ENCODE results near the gene MYO5B.

MYO5B gene

DNA sequence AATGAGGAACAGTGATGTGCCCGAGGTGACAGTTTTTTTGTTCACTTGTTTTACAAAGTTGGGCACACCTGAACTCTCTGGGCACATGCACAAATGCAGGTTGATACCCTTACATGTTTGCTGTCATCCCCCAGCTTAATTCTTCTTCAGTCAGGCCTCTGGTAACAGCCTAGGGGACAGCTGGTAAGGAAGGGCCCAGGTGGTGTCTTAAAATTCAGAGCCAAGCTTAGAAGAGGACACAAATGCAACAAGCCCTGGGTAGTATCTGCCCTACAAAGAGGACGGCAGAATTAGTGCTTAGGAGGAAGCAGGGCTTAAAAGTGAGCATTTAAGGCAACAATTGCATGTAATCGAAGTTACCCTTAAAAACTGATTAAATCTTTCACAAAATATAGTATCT, 209.7 kb downstream of the MYO5B start:
- TF ChIP-seq, protein P1, sequence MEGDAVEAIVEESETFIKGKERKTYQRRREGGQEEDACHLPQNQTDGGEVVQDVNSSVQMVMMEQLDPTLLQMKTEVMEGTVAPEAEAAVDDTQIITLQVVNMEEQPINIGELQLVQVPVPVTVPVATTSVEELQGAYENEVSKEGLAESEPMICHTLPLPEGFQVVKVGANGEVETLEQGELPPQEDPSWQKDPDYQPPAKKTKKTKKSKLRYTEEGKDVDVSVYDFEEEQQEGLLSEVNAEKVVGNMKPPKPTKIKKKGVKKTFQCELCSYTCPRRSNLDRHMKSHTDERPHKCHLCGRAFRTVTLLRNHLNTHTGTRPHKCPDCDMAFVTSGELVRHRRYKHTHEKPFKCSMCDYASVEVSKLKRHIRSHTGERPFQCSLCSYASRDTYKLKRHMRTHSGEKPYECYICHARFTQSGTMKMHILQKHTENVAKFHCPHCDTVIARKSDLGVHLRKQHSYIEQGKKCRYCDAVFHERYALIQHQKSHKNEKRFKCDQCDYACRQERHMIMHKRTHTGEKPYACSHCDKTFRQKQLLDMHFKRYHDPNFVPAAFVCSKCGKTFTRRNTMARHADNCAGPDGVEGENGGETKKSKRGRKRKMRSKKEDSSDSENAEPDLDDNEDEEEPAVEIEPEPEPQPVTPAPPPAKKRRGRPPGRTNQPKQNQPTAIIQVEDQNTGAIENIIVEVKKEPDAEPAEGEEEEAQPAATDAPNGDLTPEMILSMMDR (IDR thresholded peaks at IDR 0.05; ENCODE audit: control insufficient read depth, insufficient read depth, low read depth, low read length, missing control alignments), result no peak
- no peak for DNase-seq (ENCODE audit: low read depth)
- H3K4me3 ChIP-seq (ENCODE audit: control insufficient read depth, low read depth, low read length), result no peak overlapping the region

DNA sequence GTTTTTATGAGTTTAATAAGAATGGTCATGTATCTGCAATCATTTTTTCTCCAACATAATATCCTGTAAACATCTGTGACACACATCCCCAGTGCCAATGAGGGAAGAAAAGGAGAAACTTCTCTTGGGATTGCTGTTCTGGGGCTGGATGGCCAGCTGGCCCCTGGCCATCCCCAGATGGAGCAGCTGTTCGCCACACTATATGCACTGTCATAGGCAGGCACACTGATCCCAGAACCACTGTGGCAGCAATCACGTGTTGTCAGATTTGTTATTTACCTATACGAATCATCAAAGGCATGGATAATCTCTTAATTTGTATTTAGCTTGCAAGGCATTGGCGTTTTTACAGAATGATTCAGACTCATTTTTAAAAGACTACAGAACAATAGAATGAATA, 214.1 kb downstream of the MYO5B start:
- TF ChIP-seq, protein P1 (IDR thresholded peaks at IDR 0.05; ENCODE audit: control insufficient read depth, insufficient read depth, low read depth, low read length, missing control alignments), result no peak
- no peak overlapping the region for H3K4me3 ChIP-seq (ENCODE audit: control insufficient read depth, low read depth, low read length)
- no peak for DNase-seq (ENCODE audit: low read depth)

DNA sequence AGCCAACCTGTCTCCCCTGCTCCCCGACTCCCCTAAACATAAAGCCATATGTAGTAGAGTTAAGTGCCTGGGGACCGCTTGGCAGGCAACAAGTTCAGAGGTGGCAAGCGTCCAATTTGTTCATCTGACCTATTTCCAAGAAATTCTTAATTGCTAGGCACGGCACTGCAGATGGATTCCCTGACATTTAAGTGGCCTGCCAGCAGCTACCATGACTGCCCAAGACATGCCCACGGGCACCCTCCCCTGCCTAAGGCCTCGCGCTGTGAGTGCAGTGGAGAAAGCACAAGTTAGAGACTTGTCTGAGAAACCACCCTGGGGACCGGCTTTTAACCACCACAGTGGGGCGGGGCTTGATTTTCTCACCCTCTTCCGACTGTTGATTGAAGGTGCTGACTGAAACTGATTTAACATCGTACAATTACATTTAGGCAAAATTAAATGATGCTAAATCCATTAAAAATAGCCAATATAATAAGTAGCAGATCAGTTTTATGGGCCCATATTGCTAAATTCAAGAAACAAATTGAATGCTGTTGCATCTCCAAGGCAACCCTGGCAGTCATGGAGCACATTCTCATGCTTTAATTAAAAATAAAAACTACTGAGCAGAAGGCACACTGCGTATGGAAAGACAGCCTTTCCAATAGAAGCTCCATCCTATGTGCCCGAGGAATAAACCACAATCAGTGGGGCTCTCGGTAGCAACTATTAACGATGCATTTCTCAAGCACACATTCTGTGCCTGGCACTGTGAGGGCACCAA, 218.0 kb downstream of the MYO5B start:
- TF ChIP-seq, protein P1 (IDR thresholded peaks at IDR 0.05; ENCODE audit: control insufficient read depth, insufficient read depth, low read depth, low read length, missing control alignments), result no peak
- no peak for DNase-seq (ENCODE audit: low read depth)

DNA sequence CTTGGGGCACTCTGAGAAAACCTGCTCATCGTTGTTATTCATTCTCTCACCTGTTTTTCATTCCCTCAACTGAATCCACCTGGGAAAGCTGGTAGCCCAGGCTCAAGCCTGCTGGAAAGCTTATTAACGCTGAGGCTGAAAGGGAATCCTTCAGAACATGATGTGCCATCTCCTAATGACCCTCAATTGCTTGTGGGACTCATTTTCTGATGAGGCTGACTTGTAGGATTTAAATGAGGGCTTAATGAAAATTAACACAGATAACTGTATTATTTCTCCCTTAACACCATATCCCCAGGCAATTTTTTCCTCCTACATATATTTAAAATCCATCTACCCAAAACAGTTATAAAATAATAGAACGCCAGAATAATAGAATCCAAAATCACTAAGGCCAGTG, 218.9 kb downstream of the MYO5B start:
- TF ChIP-seq, protein P1 (IDR thresholded peaks at IDR 0.05; ENCODE audit: control insufficient read depth, insufficient read depth, low read depth, low read length, missing control alignments), result no peak
- DNase-seq (ENCODE audit: low read depth), result no peak
- H3K4me3 ChIP-seq (ENCODE audit: control insufficient read depth, low read depth, low read length), result no peak overlapping the region

More for the DNA sequence above, 218.0 kb downstream of the MYO5B start:
- no peak overlapping the region for H3K4me3 ChIP-seq (ENCODE audit: control insufficient read depth, low read depth, low read length)

DNA sequence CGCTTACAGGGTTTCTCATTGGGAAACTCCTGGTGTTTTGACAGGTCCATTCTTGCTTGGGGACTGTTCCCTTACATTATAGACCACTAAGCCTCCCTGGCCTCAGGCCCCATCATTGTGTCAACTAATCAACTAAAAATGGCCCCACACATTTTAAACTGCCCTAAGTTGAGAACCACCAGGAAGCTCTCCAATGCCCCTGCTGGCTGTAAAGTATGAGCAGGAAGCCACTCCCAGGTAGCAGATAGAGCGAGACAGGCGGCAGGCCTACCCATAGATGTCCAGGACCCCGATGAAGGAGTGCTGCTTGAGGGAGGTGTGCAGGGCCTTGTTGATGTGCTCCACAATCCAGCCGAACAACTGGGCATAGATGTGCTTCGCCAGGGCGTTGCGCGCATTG, 220.9 kb downstream of the MYO5B start:
- DNase-seq (ENCODE audit: low read depth), result no peak
- TF ChIP-seq, protein P1 (IDR thresholded peaks at IDR 0.05; ENCODE audit: control insufficient read depth, insufficient read depth, low read depth, low read length, missing control alignments), result no peak

DNA sequence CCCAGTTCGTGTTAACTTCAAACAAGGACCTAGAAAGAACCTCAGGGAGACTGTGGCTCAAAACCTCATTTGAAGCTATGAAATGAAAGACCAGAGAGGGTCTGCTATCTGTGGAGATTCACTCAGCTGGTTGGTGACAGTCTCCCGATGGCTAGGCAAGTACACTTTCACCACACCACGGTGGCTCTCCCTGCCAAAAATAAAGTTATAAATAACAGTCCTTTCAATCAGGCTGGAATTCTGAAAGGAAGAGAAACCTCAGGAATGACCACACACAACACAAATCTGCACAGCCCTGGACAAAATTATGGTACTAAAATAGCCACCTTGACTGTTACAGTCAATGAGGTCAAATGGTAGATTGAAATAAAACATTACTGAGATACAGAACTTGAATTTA, 221.4 kb downstream of the MYO5B start:
- no peak overlapping the region for H3K4me3 ChIP-seq (ENCODE audit: control insufficient read depth, low read depth, low read length)
- TF ChIP-seq, protein P1 (IDR thresholded peaks at IDR 0.05; ENCODE audit: control insufficient read depth, insufficient read depth, low read depth, low read length, missing control alignments), result no peak
- DNase-seq (ENCODE audit: low read depth), result no peak

More for the DNA sequence above, 220.9 kb downstream of the MYO5B start:
- H3K4me3 ChIP-seq (ENCODE audit: control insufficient read depth, low read depth, low read length), result no peak overlapping the region

Data from AG09309 (cell line).